Gastrocnemius medialis (tissue), 4 donors: ENCODE measurements around the gene SPAG4. TPM values are rescaled to one million over a fixed set of nuclear protein-coding genes. Genes with fewer than 3 reads are reported as not detected.

ENCODE experiments used
- ATAC-seq, 2 donors: fragments of 150-250 bp; one replicate each; pipeline ENCODE4 v1.9.1; 2016
- DNase-seq, 2 donors: peaks; one replicate each; pipeline ENCODE4 v3.0.0-alpha.2; 2019
- H3K27ac ChIP-seq, 4 donors: fragments of 200-600 bp; sonication (generic); 1 replicate in 1 of 4; 2 replicates in 3 of 4; pipeline ENCODE4 v1.5.1; 2016 to 2018; ENCODE audit warnings: mild to moderate bottlenecking in 2 of 4, moderate library complexity in 1 of 4
- H3K27me3 ChIP-seq, 3 donors: fragments of 200-600 bp; sonication (generic) in 2 of 3; 1 replicate in 1 of 3; 2 replicates in 2 of 3; pipeline versions ENCODE4 v1.5.1 to v1.6.0; 2016 to 2019; ENCODE audit warnings: mild to moderate bottlenecking in 1 of 3, moderate library complexity in 1 of 3
- H3K36me3 ChIP-seq, 2 donors: fragments of 200-600 bp; sonication (generic) in 1 of 2; one replicate each; pipeline ENCODE4 v1.5.1; 2017 to 2018
- H3K4me1 ChIP-seq, 2 donors: fragments of 200-600 bp; sonication (generic) in 1 of 2; one replicate each; pipeline ENCODE4 v1.5.1; 2016 to 2017; ENCODE audit warnings: mild to moderate bottlenecking in 2 of 2
- H3K4me3 ChIP-seq, 4 donors: fragments of 200-600 bp; sonication (generic) in 3 of 4; 1 replicate in 1 of 4; 2 replicates in 3 of 4; pipeline ENCODE4 v1.5.1; 2016 to 2019; ENCODE audit warnings: mild to moderate bottlenecking in 2 of 4
- H3K9me3 ChIP-seq, 3 donors: fragments of 200-600 bp; sonication (generic) in 2 of 3; 1 replicate in 1 of 3; 2 replicates in 2 of 3; pipeline ENCODE4 v1.5.1; 2016 to 2019
- CTCF ChIP-seq, 5 experiments: fragments of 450-650 bp in 3 of 5; fragments of 200-600 bp in 2 of 5; sonication (generic) in 2 of 5; IDR thresholded peaks in 4 of 5; conservative IDR thresholded peaks in 1 of 5; 1 replicate in 4 of 5; 2 replicates in 1 of 5; pipeline ENCODE4 v1.5.1; 2016 to 2019; ENCODE audit warnings: antibody characterized with exemption in 5 of 5, mild to moderate bottlenecking in 3 of 5, moderate library complexity in 3 of 5
- POLR2A ChIP-seq, 2 donors: fragments of 450-650 bp; IDR thresholded peaks; one replicate each; pipeline ENCODE4 v1.6.1; 2017; ENCODE audit warnings: antibody characterized with exemption in 2 of 2, mild to moderate bottlenecking in 2 of 2, moderate library complexity in 2 of 2
- in situ Hi-C, 4 donors: fragments of 200-750 bp; cut with MboI; loops; one replicate each; pipeline versions ENCODE4 v1.15.0 to v1.8.0; 2017; ENCODE audit warnings: low sequenced_read_pairs in 4 of 4
- intact Hi-C: fragments of 100-400 bp; cut with DNase I; formaldehyde crosslinking; loops from one replicate; pipeline ENCODE4 v1.15.1; 2023; ENCODE audit warnings: low total_unique reads
- total RNA-seq, 4 donors: library from RNA; depleted of rRNA; stranded (reverse); fragments of >200 nt; gene quantifications; one replicate each; pipeline versions ENCODE4 v1.1.0 to v1.2.3, GENCODE V29; 2016

The SPAG4 gene
- total RNA-seq, 4 donors from 2014 or later = 0.91 to 1.4 TPM; not detected in 2

- peak overlapping the region in 1 of 4 donors; percentile 15 for H3K27ac ChIP-seq
- peak; percentile 64 to 72 for DNase-seq
- in situ Hi-C loops = no loop called here
Measured at GRCh38 chr20:35600993-35601973, 14.3 kb upstream of the SPAG4 start.

GRCh38 chr20:35601990-35602389 lies 13.6 kb upstream of the SPAG4 start:
- intact Hi-C loops (loop anchor here (1.0 to 5.0 kb wide), 5 partner anchors 60 to 350 kb away; partner anchors contain the start of genes CPNE1, NFS1, RBM12 and RBM39), in situ Hi-C loops (no loop called here)

More at GRCh38 chr20:35600993-35601973, 14.3 kb upstream of the SPAG4 start:
- Histone ChIP-seq H3K4me1 (peaks cover 6 to 10% of the 10 kb centered on the region in 2 donors), H3K9me3 (no peaks in the 10 kb centered on the region), H3K27me3 (peaks cover 4 to 12% (median 11%) of the 10 kb centered on the region in 3 donors), H3K4me3 (peak overlapping the region; percentile 52 to 65 (median 58)), H3K36me3 (no peaks in the 10 kb centered on the region)
- no peak for TF ChIP-seq POLR2A (IDR thresholded peaks at IDR 0.05)
- peak in 4 of 5 experiments; percentile 39 to 68 (median 52) for TF ChIP-seq CTCF (IDR thresholded peaks at IDR 0.05 in 4 of 5, conservative IDR thresholded peaks at IDR 0.05 in 1 of 5)
- peak; percentile 89 to 92 for ATAC-seq
- intact Hi-C loops = loop anchor here (1.0 to 5.0 kb wide), 5 partner anchors 61 to 351 kb away; partner anchors contain the start of genes CPNE1, NFS1, RBM12 and RBM39

GRCh38 chr20:35602851-35603495 lies 12.7 kb upstream of the SPAG4 start:
- H3K4me1 ChIP-seq = peaks cover 6 to 10% of the 10 kb centered on the region in 2 donors
- H3K27me3 ChIP-seq = peaks cover 4 to 12% (median 11%) of the 10 kb centered on the region in 3 donors
- DNase-seq (no peak), ATAC-seq (no peak)
- H3K36me3 ChIP-seq = no peaks in the 10 kb centered on the region
- no peaks in the 10 kb centered on the region for H3K9me3 ChIP-seq
- no peak for TF ChIP-seq POLR2A (IDR thresholded peaks at IDR 0.05)
- TF ChIP-seq CTCF (IDR thresholded peaks at IDR 0.05 in 4 of 5, conservative IDR thresholded peaks at IDR 0.05 in 1 of 5) = no peak
- intact Hi-C loops = loop anchor here (5.0 kb wide), 3 partner anchors 59 to 349 kb away; partner anchors contain the start of genes CPNE1, RBM12, RBM39 and SCAND1
- no peak overlapping the region for H3K27ac ChIP-seq
- in situ Hi-C loops = no loop called here
- no peak overlapping the region for H3K4me3 ChIP-seq

More at GRCh38 chr20:35601990-35602389, 13.6 kb upstream of the SPAG4 start:
- TF ChIP-seq POLR2A (IDR thresholded peaks at IDR 0.05) = no peak
- no peak for TF ChIP-seq CTCF (IDR thresholded peaks at IDR 0.05 in 4 of 5, conservative IDR thresholded peaks at IDR 0.05 in 1 of 5)
- peaks cover 4 to 12% (median 11%) of the 10 kb centered on the region in 3 donors for H3K27me3 ChIP-seq
- ATAC-seq = peak in 1 of 2 donors; percentile 9
- no peak overlapping the region for H3K27ac ChIP-seq
- no peak for DNase-seq
- peaks cover 6 to 10% of the 10 kb centered on the region in 2 donors for H3K4me1 ChIP-seq
- peak overlapping the region; percentile 52 to 65 (median 58) for H3K4me3 ChIP-seq
- H3K36me3 ChIP-seq = no peaks in the 10 kb centered on the region
- H3K9me3 ChIP-seq = no peaks in the 10 kb centered on the region

- intact Hi-C loops = loop anchor here (5.0 kb wide), 3 partner anchors 58 to 348 kb away; partner anchors contain the start of genes CPNE1, RBM12, RBM39 and SCAND1
- Histone ChIP-seq H3K36me3 (no peaks in the 10 kb centered on the region), H3K27ac (no peak overlapping the region), H3K4me1 (peaks cover 6 to 10% of the 10 kb centered on the region in 2 donors), H3K9me3 (no peaks in the 10 kb centered on the region), H3K27me3 (peaks cover 4 to 12% (median 11%) of the 10 kb centered on the region in 3 donors), H3K4me3 (no peak overlapping the region)
- DNase-seq (no peak), ATAC-seq (no peak)
- TF ChIP-seq CTCF (IDR thresholded peaks at IDR 0.05 in 4 of 5, conservative IDR thresholded peaks at IDR 0.05 in 1 of 5) (no peak), POLR2A (IDR thresholded peaks at IDR 0.05) (no peak)
- in situ Hi-C loops = no loop called here
Measured at GRCh38 chr20:35603695-35604448, 11.8 kb upstream of the SPAG4 start.
